ENCODE results near the gene DPP3. TPM values are rescaled to one million over a fixed set of nuclear protein-coding genes. Genes with fewer than 3 reads are reported as not detected.

DPP3 gene
- total RNA-seq, 1 experiment from 2014 or later = 93.3 TPM

DNA sequence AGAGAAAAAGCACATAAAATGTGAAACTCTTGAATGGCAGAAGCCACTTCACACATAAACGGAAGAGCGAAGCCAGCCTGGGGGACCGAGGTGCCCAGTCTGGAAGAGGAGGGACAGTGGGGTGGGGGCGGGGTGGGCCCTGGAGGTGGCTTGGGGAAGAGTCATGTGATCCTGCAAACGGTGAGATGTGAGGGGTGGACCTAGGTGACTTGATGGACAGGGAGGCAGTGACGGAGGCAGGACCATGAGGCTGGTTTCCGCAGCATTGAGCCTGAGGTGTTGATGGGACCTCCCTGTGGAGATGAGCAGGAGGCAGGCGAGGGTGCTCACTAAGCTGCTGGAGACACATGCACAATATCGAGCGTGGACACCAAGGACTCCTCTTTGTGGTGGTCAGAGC lies 48.8 kb downstream of the DPP3 start:
- no peaks in the 10 kb centered on the region for H3K36me3 ChIP-seq (ENCODE audit: insufficient read depth, low read length, poor library complexity, severe bottlenecking)
- H3K27me3 ChIP-seq (replicated peaks; ENCODE audit: insufficient read depth, low read depth, low read length, poor library complexity) = no peaks in the 10 kb centered on the region
- no TSS peak for BruUV-seq (replicated peaks)
- POLR2A ChIA-PET (ENCODE audit: low non-redundant PET) = no interaction called here
- no peaks in the 10 kb centered on the region for H3K4me1 ChIP-seq (ENCODE audit: insufficient read depth, low read length, poor library complexity, severe bottlenecking)
- TF ChIP-seq, protein P1, sequence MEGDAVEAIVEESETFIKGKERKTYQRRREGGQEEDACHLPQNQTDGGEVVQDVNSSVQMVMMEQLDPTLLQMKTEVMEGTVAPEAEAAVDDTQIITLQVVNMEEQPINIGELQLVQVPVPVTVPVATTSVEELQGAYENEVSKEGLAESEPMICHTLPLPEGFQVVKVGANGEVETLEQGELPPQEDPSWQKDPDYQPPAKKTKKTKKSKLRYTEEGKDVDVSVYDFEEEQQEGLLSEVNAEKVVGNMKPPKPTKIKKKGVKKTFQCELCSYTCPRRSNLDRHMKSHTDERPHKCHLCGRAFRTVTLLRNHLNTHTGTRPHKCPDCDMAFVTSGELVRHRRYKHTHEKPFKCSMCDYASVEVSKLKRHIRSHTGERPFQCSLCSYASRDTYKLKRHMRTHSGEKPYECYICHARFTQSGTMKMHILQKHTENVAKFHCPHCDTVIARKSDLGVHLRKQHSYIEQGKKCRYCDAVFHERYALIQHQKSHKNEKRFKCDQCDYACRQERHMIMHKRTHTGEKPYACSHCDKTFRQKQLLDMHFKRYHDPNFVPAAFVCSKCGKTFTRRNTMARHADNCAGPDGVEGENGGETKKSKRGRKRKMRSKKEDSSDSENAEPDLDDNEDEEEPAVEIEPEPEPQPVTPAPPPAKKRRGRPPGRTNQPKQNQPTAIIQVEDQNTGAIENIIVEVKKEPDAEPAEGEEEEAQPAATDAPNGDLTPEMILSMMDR (conservative IDR thresholded peaks at IDR 0.05; ENCODE audit: low read depth, low read length) = no peak
- no peak for TF ChIP-seq EZH2 (IDR thresholded peaks at IDR 0.05; ENCODE audit: borderline replicate concordance, low read depth, low read length, poor library complexity, severe bottlenecking)
- DNase-seq (ENCODE audit: low spot score) = no peak
- no peak overlapping the region for H3K4me3 ChIP-seq (ENCODE audit: low read depth, low read length, poor library complexity, severe bottlenecking)
- H3K27ac ChIP-seq (ENCODE audit: low read depth, low read length, poor library complexity, severe bottlenecking) = no peak overlapping the region
- CTCF ChIA-PET = no interaction called here
- H3K9me3 ChIP-seq (ENCODE audit: low read depth, low read length, poor library complexity, severe bottlenecking) = no peaks in the 10 kb centered on the region
- intact Hi-C loops (cut with micrococcal nuclease; ENCODE audit: unreplicated experiment) = no loop called here

DNA sequence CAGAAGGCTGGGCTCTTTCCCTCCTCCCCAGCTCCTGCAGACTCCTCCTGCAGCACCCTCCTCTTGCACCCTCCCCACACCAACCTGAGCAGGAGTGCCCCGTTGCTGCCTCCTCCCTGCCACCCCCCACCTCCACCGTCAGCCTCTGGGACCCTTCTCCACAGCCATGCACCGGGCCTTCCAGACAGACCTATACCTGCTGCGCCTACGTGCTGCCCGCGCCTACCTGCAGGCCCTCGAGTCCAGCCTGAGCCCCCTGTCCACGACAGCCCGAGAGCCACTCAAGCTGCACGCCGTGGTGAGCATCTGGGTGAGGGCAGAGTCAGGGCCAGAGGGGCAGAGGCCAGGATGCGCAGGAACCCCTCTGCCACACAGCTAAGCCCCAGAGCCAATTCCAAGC lies 49.4 kb downstream of the DPP3 start:
- DNase-seq (ENCODE audit: low spot score) = no peak
- Histone ChIP-seq H3K9me3 (ENCODE audit: low read depth, low read length, poor library complexity, severe bottlenecking) (no peaks in the 10 kb centered on the region), H3K27ac (ENCODE audit: low read depth, low read length, poor library complexity, severe bottlenecking) (no peak overlapping the region), H3K4me1 (ENCODE audit: insufficient read depth, low read length, poor library complexity, severe bottlenecking) (no peaks in the 10 kb centered on the region), H3K36me3 (ENCODE audit: insufficient read depth, low read length, poor library complexity, severe bottlenecking) (no peaks in the 10 kb centered on the region), H3K27me3 (replicated peaks; ENCODE audit: insufficient read depth, low read depth, low read length, poor library complexity) (no peaks in the 10 kb centered on the region), H3K4me3 (ENCODE audit: low read depth, low read length, poor library complexity, severe bottlenecking) (no peak overlapping the region)
- intact Hi-C loops (cut with micrococcal nuclease; ENCODE audit: unreplicated experiment) = no loop called here
- CTCF ChIA-PET = no interaction called here
- POLR2A ChIA-PET (ENCODE audit: low non-redundant PET) = interaction anchor here (0.6 kb wide), 2 partner anchors 30 to 144 kb away, joined by 4 to 8 read pairs; no protein-coding TSS in a partner anchor
- TF ChIP-seq, protein P1 (conservative IDR thresholded peaks at IDR 0.05; ENCODE audit: low read depth, low read length) = no peak
- TF ChIP-seq EZH2 (IDR thresholded peaks at IDR 0.05; ENCODE audit: borderline replicate concordance, low read depth, low read length, poor library complexity, severe bottlenecking) = no peak
- BruUV-seq (replicated peaks) = no TSS peak

DNA sequence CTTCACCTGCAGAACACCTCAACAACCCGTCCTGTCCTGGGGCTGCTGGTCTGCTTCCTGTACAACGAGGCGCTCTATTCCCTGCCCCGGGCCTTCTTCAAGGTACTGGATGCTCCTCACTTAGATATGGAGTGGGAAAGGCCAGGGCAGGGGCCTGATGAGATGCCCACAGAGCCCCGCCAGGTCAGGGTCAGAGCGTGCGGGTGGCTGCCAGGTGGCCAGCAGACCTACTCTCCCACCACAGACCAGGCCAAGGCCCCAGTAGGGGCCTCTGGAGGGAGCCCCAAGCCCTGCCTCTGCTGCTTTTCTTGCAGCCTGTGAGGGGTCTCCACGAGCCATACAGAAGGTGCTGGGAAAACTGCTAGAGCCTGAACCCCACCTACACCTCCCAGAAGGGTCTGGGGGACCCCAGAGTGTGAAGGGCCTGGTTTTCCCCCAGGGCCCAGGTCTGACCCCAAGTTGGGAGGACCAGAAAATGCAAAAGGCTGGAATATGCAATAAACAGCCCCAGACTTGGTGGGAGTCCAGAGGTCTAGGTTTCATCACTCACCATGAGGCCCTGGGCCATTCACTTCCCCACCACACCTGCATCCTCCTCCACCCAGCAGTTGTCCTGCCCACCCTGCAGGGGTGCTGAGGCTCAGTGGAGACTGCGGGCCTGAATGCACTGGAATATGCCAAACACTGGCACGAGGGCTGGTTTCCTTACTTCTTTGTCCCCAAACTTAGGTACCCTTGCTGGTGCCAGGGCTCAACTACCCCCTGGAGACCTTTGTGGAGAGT lies 50.9 kb downstream of the DPP3 start:
- Histone ChIP-seq H3K36me3 (ENCODE audit: insufficient read depth, low read length, poor library complexity, severe bottlenecking) (no peaks in the 10 kb centered on the region), H3K27ac (ENCODE audit: low read depth, low read length, poor library complexity, severe bottlenecking) (no peak overlapping the region), H3K9me3 (ENCODE audit: low read depth, low read length, poor library complexity, severe bottlenecking) (no peaks in the 10 kb centered on the region), H3K4me1 (ENCODE audit: insufficient read depth, low read length, poor library complexity, severe bottlenecking) (no peaks in the 10 kb centered on the region), H3K4me3 (ENCODE audit: low read depth, low read length, poor library complexity, severe bottlenecking) (no peak overlapping the region), H3K27me3 (replicated peaks; ENCODE audit: insufficient read depth, low read depth, low read length, poor library complexity) (no peaks in the 10 kb centered on the region)
- intact Hi-C loops (cut with micrococcal nuclease; ENCODE audit: unreplicated experiment) = no loop called here
- ChIA-PET POLR2A (ENCODE audit: low non-redundant PET) (no interaction called here), CTCF (no interaction called here)
- no peak for DNase-seq (ENCODE audit: low spot score)
- BruUV-seq (replicated peaks) = no TSS peak
- TF ChIP-seq, protein P1 (conservative IDR thresholded peaks at IDR 0.05; ENCODE audit: low read depth, low read length) = no peak
- no peak for TF ChIP-seq EZH2 (IDR thresholded peaks at IDR 0.05; ENCODE audit: borderline replicate concordance, low read depth, low read length, poor library complexity, severe bottlenecking)
